M059J (cell line): ENCODE measurements around the gene GRID2IP. TPM values are rescaled to one million over a fixed set of nuclear protein-coding genes. Genes with fewer than 3 reads are reported as not detected.

Experiments
- DNase-seq: peaks from one replicate; pipeline ENCODE4 v3.0.0-alpha.2; 2012; ENCODE audit warnings: low read depth
- total RNA-seq: library from RNA; depleted of rRNA; stranded (reverse); fragments of >200 nt; shearing (Covaris generic); gene quantifications from 2 replicates; pipeline ENCODE4 v1.2.3, GENCODE V29; 2014; rRNA removed

The GRID2IP gene
- total RNA-seq, 1 experiment from 2014 or later, result 0.02 TPM

- no peak for DNase-seq
Observed at GRCh38 chr7:6448943-6449543, 102.2 kb downstream of the GRID2IP start.

DNA sequence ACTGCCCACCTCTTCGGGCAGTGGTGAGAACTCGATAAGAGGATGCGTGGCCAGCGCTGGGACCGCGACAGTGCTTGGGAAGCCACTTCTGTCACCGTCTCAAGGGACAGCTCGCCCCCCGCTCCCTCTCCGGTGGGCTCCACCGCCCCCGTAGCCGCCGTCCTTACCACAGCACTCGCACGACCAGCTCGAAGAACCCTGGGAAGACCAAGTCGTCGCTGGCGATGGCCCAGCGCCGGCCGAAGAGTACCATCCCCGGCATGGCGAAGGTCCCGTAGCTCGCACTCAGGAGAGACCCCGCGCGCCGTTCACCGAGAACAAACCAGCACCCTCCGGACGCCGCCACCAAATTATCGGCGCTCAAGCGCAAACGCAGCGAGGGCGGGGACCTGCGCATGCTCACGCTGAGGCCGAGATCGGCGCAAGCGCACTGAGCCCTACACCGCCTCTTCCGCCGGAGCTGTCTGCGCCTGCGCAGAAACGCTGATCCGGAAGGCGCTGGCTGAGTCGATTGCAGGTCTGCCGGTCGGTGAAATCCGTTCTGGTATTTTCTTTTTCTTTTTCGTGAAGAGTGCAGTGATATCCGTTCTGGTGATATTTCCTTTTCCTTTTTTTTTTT lies 103.6 kb downstream of the GRID2IP start, which contains the start of gene DAGLB:
TSS of gene DAGLB (minus strand) at position 374 of the 619 bp plus-strand sequence. CDS start at position 262, 112 bp downstream.
- DNase-seq, result peak; percentile 90

Other genes starting within 250 kb of the GRID2IP start
- 21.1 and 32.6 TPM in 2 replicates for gene FAM220A, start 202.5 kb downstream of the GRID2IP start, total RNA-seq
- gene RAC1, start 176.9 kb downstream of the GRID2IP start, total RNA-seq, result 122 and 146 TPM in 2 replicates
- gene DAGLB, start 103.5 kb downstream of the GRID2IP start, total RNA-seq, result 37.6 and 44.6 TPM in 2 replicates
- 428 and 571 TPM in 2 replicates for gene KDELR2, start 67.3 kb downstream of the GRID2IP start, total RNA-seq
- 67.1 and 70.0 TPM in 2 replicates for gene ZDHHC4, start 26.0 kb upstream of the GRID2IP start, total RNA-seq
- gene INTS15, start 38.6 kb upstream of the GRID2IP start, total RNA-seq, result 17.7 and 20.0 TPM in 2 replicates
- 0.25 and 0.94 TPM in 2 replicates for gene ZNF853, start 64.1 kb upstream of the GRID2IP start, total RNA-seq
- gene ZNF316, start 85.9 kb upstream of the GRID2IP start, total RNA-seq, result 5.6 and 7.8 TPM in 2 replicates
- 13.7 and 19.9 TPM in 2 replicates for gene ZNF12, start 155.5 kb upstream of the GRID2IP start, total RNA-seq
- gene RSPH10B2, start 202.6 kb upstream of the GRID2IP start, total RNA-seq, result 0.15 TPM in 1 of 2 replicates, not detected in the other